SJSA1 (cell line): ENCODE results near the gene IRAK1BP1. TPM values are rescaled to one million over a fixed set of nuclear protein-coding genes. Genes with fewer than 3 reads are reported as not detected.
"Not testable (repeated sequence)": the region's sequence is repeated elsewhere in the genome, so short reads cannot be mapped to it uniquely, and the experiment has no call there.

Experiments used
- DNase-seq, 2 experiments: peaks; one replicate each; pipeline ENCODE4 v3.0.0-alpha.2; 2015 to 2020; ENCODE audit warnings: low spot score in 2 of 2, low read depth in 1 of 2
- H3K27ac ChIP-seq: fragments of 250-450 bp; sonication (Bioruptor Pico); 2 replicates; pipeline ENCODE4 v1.5.1; 2020; ENCODE audit warnings: mild to moderate bottlenecking, moderate library complexity
- H3K27me3 ChIP-seq: fragments of 250-450 bp; sonication (Bioruptor Pico); replicated peaks from 2 replicates; pipeline ENCODE4 v1.5.1; 2020; ENCODE audit warnings: mild to moderate bottlenecking, moderate library complexity
- H3K36me3 ChIP-seq: fragments of 250-450 bp; sonication (Bioruptor Pico); 2 replicates; pipeline ENCODE4 v1.5.1; 2020; ENCODE audit warnings: mild to moderate bottlenecking
- H3K4me1 ChIP-seq: fragments of 250-450 bp; sonication (Bioruptor Pico); replicated peaks from 2 replicates; pipeline ENCODE4 v1.6.1; 2021; ENCODE audit warnings: mild to moderate bottlenecking
- H3K4me3 ChIP-seq: fragments of 250-450 bp; sonication (Bioruptor Pico); 2 replicates; pipeline ENCODE4 v1.5.1; 2020; ENCODE audit warnings: mild to moderate bottlenecking
- H3K9me3 ChIP-seq: fragments of 250-450 bp; sonication (Bioruptor Pico); replicated peaks from 2 replicates; pipeline ENCODE4 v1.5.1; 2020; ENCODE audit warnings: mild to moderate bottlenecking
- total RNA-seq: library from RNA; depleted of rRNA; stranded (reverse); fragments of >200 nt; shearing (Covaris generic); gene quantifications from 2 replicates; pipeline ENCODE4 v1.2.3, GENCODE V29; 2014

IRAK1BP1 gene
- total RNA-seq, 1 experiment from 2014 or later: 0.24 TPM

GRCh38 chr6:78910591-78911171 is 43.3 kb downstream of the IRAK1BP1 start:
- no peak for DNase-seq
- H3K9me3 ChIP-seq: no peaks in the 10 kb centered on the region
- no peaks in the 10 kb centered on the region for H3K4me1 ChIP-seq
- no peaks in the 10 kb centered on the region for H3K36me3 ChIP-seq
- no peak overlapping the region for H3K4me3 ChIP-seq
- H3K27me3 ChIP-seq: no peaks in the 10 kb centered on the region
- H3K27ac ChIP-seq: no peak overlapping the region

- Histone ChIP-seq H3K9me3 (no peaks in the 10 kb centered on the region), H3K27ac (no peak overlapping the region), H3K36me3 (no peaks in the 10 kb centered on the region), H3K4me3 (no peak overlapping the region), H3K27me3 (no peaks in the 10 kb centered on the region), H3K4me1 (no peaks in the 10 kb centered on the region)
- no peak for DNase-seq
Measured at GRCh38 chr6:78911218-78911940, 44.0 kb downstream of the IRAK1BP1 start.

GRCh38 chr6:78916411-78916810 is 49.1 kb downstream of the IRAK1BP1 start:
- Histone ChIP-seq H3K36me3 (no peaks in the 10 kb centered on the region), H3K27ac (no peak overlapping the region), H3K4me3 (no peak overlapping the region), H3K4me1 (no peaks in the 10 kb centered on the region), H3K9me3 (no peaks in the 10 kb centered on the region), H3K27me3 (no peaks in the 10 kb centered on the region)
- DNase-seq: no peak

GRCh38 chr6:78917788-78918187 is 50.4 kb downstream of the IRAK1BP1 start:
- Histone ChIP-seq H3K36me3 (no peaks in the 10 kb centered on the region), H3K4me1 (no peaks in the 10 kb centered on the region), H3K9me3 (no peaks in the 10 kb centered on the region), H3K27ac (no peak overlapping the region), H3K27me3 (no peaks in the 10 kb centered on the region), H3K4me3 (no peak overlapping the region)
- DNase-seq: no peak

GRCh38 chr6:78921168-78921567 is 53.8 kb downstream of the IRAK1BP1 start:
- not testable (repeated sequence) for DNase-seq, H3K4me1 ChIP-seq, H3K4me3 ChIP-seq, H3K27ac ChIP-seq, H3K27me3 ChIP-seq, H3K36me3 ChIP-seq, H3K9me3 ChIP-seq

- no peak for DNase-seq
Measured at GRCh38 chr6:78925317-78925716, 58.0 kb downstream of the IRAK1BP1 start.

GRCh38 chr6:78935553-78935952 is 68.2 kb downstream of the IRAK1BP1 start:
- Histone ChIP-seq H3K36me3 (peaks cover 8% of the 10 kb centered on the region), H3K4me3 (no peak overlapping the region), H3K27me3 (no peaks in the 10 kb centered on the region), H3K9me3 (no peaks in the 10 kb centered on the region), H3K4me1 (no peaks in the 10 kb centered on the region), H3K27ac (no peak overlapping the region)
- DNase-seq: no peak

More at GRCh38 chr6:78925317-78925716, 58.0 kb downstream of the IRAK1BP1 start:
- H3K4me3 ChIP-seq: no peak overlapping the region
- H3K36me3 ChIP-seq: no peaks in the 10 kb centered on the region
- no peaks in the 10 kb centered on the region for H3K27me3 ChIP-seq
- H3K4me1 ChIP-seq: no peaks in the 10 kb centered on the region
- H3K9me3 ChIP-seq: no peaks in the 10 kb centered on the region
- no peak overlapping the region for H3K27ac ChIP-seq

GRCh38 chr6:78936515-78936914 is 69.2 kb downstream of the IRAK1BP1 start:
- peaks cover 13% of the 10 kb centered on the region for H3K36me3 ChIP-seq
- DNase-seq: no peak
- H3K9me3 ChIP-seq: no peaks in the 10 kb centered on the region
- no peaks in the 10 kb centered on the region for H3K4me1 ChIP-seq
- H3K4me3 ChIP-seq: no peak overlapping the region
- H3K27me3 ChIP-seq: no peaks in the 10 kb centered on the region
- H3K27ac ChIP-seq: no peak overlapping the region

- Histone ChIP-seq H3K9me3 (no peaks in the 10 kb centered on the region), H3K4me1 (peaks cover under 1% of the 10 kb centered on the region), H3K27me3 (no peaks in the 10 kb centered on the region), H3K4me3 (no peak overlapping the region), H3K36me3 (peaks cover 52% of the 10 kb centered on the region), H3K27ac (no peak overlapping the region)
- DNase-seq: no peak
Measured at GRCh38 chr6:78942446-78942845, 75.1 kb downstream of the IRAK1BP1 start.

- H3K36me3 ChIP-seq: peaks cover 75% of the 10 kb centered on the region
- peak overlapping the region; percentile 64 for H3K27ac ChIP-seq
- DNase-seq: no peak
- H3K4me3 ChIP-seq: no peak overlapping the region
- peaks cover 5% of the 10 kb centered on the region for H3K4me1 ChIP-seq
- no peaks in the 10 kb centered on the region for H3K27me3 ChIP-seq
- peaks cover 7% of the 10 kb centered on the region for H3K9me3 ChIP-seq
Measured at GRCh38 chr6:78947529-78947928, 80.2 kb downstream of the IRAK1BP1 start.

- no peak overlapping the region for H3K4me3 ChIP-seq
- H3K27me3 ChIP-seq: no peaks in the 10 kb centered on the region
- peaks cover 7% of the 10 kb centered on the region for H3K9me3 ChIP-seq
- DNase-seq: peak in 1 of 2 experiments; percentile 37
- peaks cover 78% of the 10 kb centered on the region for H3K36me3 ChIP-seq
- H3K27ac ChIP-seq: peak overlapping the region; percentile 64
- peaks cover 5% of the 10 kb centered on the region for H3K4me1 ChIP-seq
Measured at GRCh38 chr6:78947962-78948361, 80.6 kb downstream of the IRAK1BP1 start.

GRCh38 chr6:78948785-78949184 is 81.4 kb downstream of the IRAK1BP1 start:
- Histone ChIP-seq H3K4me1 (peaks cover 5% of the 10 kb centered on the region), H3K4me3 (no peak overlapping the region), H3K27me3 (no peaks in the 10 kb centered on the region), H3K9me3 (peaks cover 7% of the 10 kb centered on the region), H3K36me3 (peaks cover 82% of the 10 kb centered on the region), H3K27ac (no peak overlapping the region)
- no peak for DNase-seq

- Histone ChIP-seq H3K4me3 (no peak overlapping the region), H3K27me3 (no peaks in the 10 kb centered on the region), H3K4me1 (peaks cover 5% of the 10 kb centered on the region), H3K27ac (no peak overlapping the region), H3K9me3 (peaks cover 7% of the 10 kb centered on the region), H3K36me3 (peaks cover 72% of the 10 kb centered on the region)
- DNase-seq: no peak
Measured at GRCh38 chr6:78952362-78952761, 85.0 kb downstream of the IRAK1BP1 start.
